Heart right ventricle (tissue), 16 donors: Measurements from ENCODE around the gene MIOX. TPM values are rescaled to one million over a fixed set of nuclear protein-coding genes. Genes with fewer than 3 reads are reported as not detected.

Experiments
- ATAC-seq, 8 donors: fragments of 200-7000 bp; cut with Tn5 transposase; one replicate each; pipeline ENCODE4 v1.9.1; 2020; ENCODE audit warnings: mild to moderate bottlenecking in 8 of 8, moderate library complexity in 8 of 8, moderate number of reproducible peaks in 1 of 8
- DNase-seq, 2 donors: peaks; one replicate each; pipeline ENCODE4 v3.0.0-alpha.2; 2020
- H3K27ac ChIP-seq, 10 donors: fragments of 200-600 bp; sonication (generic) in 2 of 10; one replicate each; pipeline versions ENCODE4 v1.5.0 to v1.8.0; 2020 to 2022; ENCODE audit warnings: mild to moderate bottlenecking in 3 of 10
- H3K27me3 ChIP-seq, 7 donors: fragments of 200-600 bp; one replicate each; pipeline ENCODE4 v1.8.0; 2021 to 2022; ENCODE audit warnings: mild to moderate bottlenecking in 2 of 7
- H3K36me3 ChIP-seq, 9 donors: fragments of 200-600 bp; sonication (generic) in 1 of 9; one replicate each; pipeline versions ENCODE4 v1.5.0 to v1.8.0; 2020 to 2022; ENCODE audit warnings: mild to moderate bottlenecking in 2 of 9
- H3K4me1 ChIP-seq, 9 donors: fragments of 200-600 bp; sonication (generic) in 1 of 9; one replicate each; pipeline versions ENCODE4 v1.5.0 to v1.8.0; 2020 to 2022; ENCODE audit warnings: mild to moderate bottlenecking in 4 of 9
- H3K4me3 ChIP-seq, 10 donors: fragments of 200-600 bp; sonication (generic) in 2 of 10; one replicate each; pipeline versions ENCODE4 v1.5.0 to v1.8.0; 2020 to 2022; ENCODE audit warnings: mild to moderate bottlenecking in 7 of 10, moderate library complexity in 2 of 10
- H3K9me3 ChIP-seq, 11 donors: fragments of 200-600 bp in 10 of 11; sonication (generic) in 2 of 11; one replicate each; pipeline versions ENCODE4 v1.5.0 to v1.8.0; 2013 to 2022; ENCODE audit warnings: mild to moderate bottlenecking in 2 of 11, control low read depth in 1 of 11, moderate library complexity in 1 of 11
- CTCF ChIP-seq, 9 donors: fragments of 200-600 bp; sonication (generic) in 2 of 9; IDR thresholded peaks; one replicate each; pipeline versions ENCODE4 v1.5.0 to v1.8.0; 2021 to 2022; ENCODE audit warnings: antibody characterized with exemption in 9 of 9, mild to moderate bottlenecking in 5 of 9, moderate library complexity in 1 of 9
- WGBS, 2 donors: extraction: QIAGEN DNeasy Blood & Tissue Kit; methylation state at CpG; one replicate each; pipeline ENCODE4 v1.1.7; 2013; ENCODE audit warnings: inconsistent platforms in 1 of 2; 5-methylcytosine and 5-hydroxymethylcytosine counted together
- intact Hi-C, 10 donors: fragments of 100-400 bp; cut with DNase I; formaldehyde crosslinking; loops; one replicate each; pipeline versions ENCODE4 v1.11.1 to v1.14.2; 2022
- polyA plus RNA-seq, 2 donors: library from polyadenylated mRNA; stranded (reverse); fragments of 200-250 nt; gene quantifications; one replicate each; pipeline ENCODE4 v1.2.3, GENCODE V29; 2013
- total RNA-seq, 10 donors: library from RNA; stranded (reverse); fragmentation: NEBNext Ultra II Directional in 3 of 10; extraction: Animal tissue kit (Norgen Biotek cat#: 25700) in 3 of 10; gene quantifications; one replicate each; pipeline versions ENCODE4 v1.2.1 to v1.2.4, GENCODE V29; 2021 to 2023
- donor health status: Arrhythmogenic right ventricular cardiomyopathy.
- donor health status: ischemic (EF 13 %, LVEDD 7.1; RV severe dilation, severe dysfunction).
- donor health status: healthy with polysubstance abuse.
- donor health status: DM: no; HTN: yes; CAD: no.
- donor health status: DM: no; HTN: no; CAD: no.
- donor health status: ischemic (EF 25% LVEDD 6.9; RV normal size, moderate dysfunction).
- donor health status: ischemic (EF 25% LVEDD 5.7; RV mildly dilated, moderate dysfunction).
- donor health status: healthy.
- donor health status: DM: yes; HTN: yes; CAD: no.
- donor health status: Ischemic cardiomyopathy.
- donor health status: ischemic (EF 35%, LVEDD 5.7; RV mildly dilated, moderate dysfunction).
- donor health status: nonischemic (EF 11% LVEDD 7.7; RV severe dilation, severe dysfunction).
- donor health status: DM: yes; HTN: yes; CAD: no.
- donor health status: PGD.
- donor health status: ischemic (EF 29% LVEDD 5.4; RV normal size, mild dysfunction).
- donor health status: nonischemic (EF 23%, LVEDD 6.1; RV moderate dilation, normal function).

The MIOX gene
- total and polyA plus RNA-seq, 12 donors = not detected

- no peak for TF ChIP-seq CTCF (IDR thresholded peaks at IDR 0.05)
- 11 to 14% methylated on average over 3 of the region's 3 CpGs for WGBS, 2 donors
- Histone ChIP-seq H3K9me3 (no peaks in the 10 kb centered on the region), H3K4me3 (peak overlapping the region in 9 of 10 donors; percentile 54 to 90 (median 77)), H3K36me3 (peaks cover 3 to 38% (median 16%) of the 10 kb centered on the region in 9 donors), H3K27me3 (no peaks in the 10 kb centered on the region), H3K4me1 (peaks cover 13 to 33% (median 27%) of the 10 kb centered on the region in 9 donors), H3K27ac (peak overlapping the region in 8 of 10 donors; percentile 81 to 96 (median 91))
- intact Hi-C loops = loop anchor here in 6 of 10 donors (1.0 to 10.0 kb wide), 3 partner anchors 16 to 264 kb away; partner anchors contain the start of genes SCO2 (in 5 of the 6) and TUBGCP6 (in 4 of the 6)
- no peak for DNase-seq
- ATAC-seq = no peak
Measured at GRCh38 chr22:50508897-50509296, 22.2 kb downstream of the MIOX start.

GRCh38 chr22:50513175-50513574, 26.5 kb downstream of the MIOX start:
- Histone ChIP-seq H3K4me3 (no peak overlapping the region), H3K4me1 (peaks cover 0 to 18% (median 12%) of the 10 kb centered on the region in 9 donors), H3K27me3 (no peaks in the 10 kb centered on the region), H3K36me3 (peaks cover 0 to 47% (median 13%) of the 10 kb centered on the region in 9 donors), H3K27ac (no peak overlapping the region), H3K9me3 (no peaks in the 10 kb centered on the region)
- no peak for TF ChIP-seq CTCF (IDR thresholded peaks at IDR 0.05)
- intact Hi-C loops = no loop called here
- 96 to 98% methylated on average over 15 of the region's 15 CpGs for WGBS, 2 donors
- ATAC-seq (no peak), DNase-seq (no peak)

GRCh38 chr22:50516068-50516467, 29.4 kb downstream of the MIOX start:
- 90 to 94% methylated on average over 8 of the region's 8 CpGs for WGBS, 2 donors
- Histone ChIP-seq H3K27me3 (no peaks in the 10 kb centered on the region), H3K9me3 (no peaks in the 10 kb centered on the region), H3K4me1 (no peaks in the 10 kb centered on the region), H3K36me3 (peaks cover 0 to 66% (median 21%) of the 10 kb centered on the region in 9 donors), H3K4me3 (no peak overlapping the region), H3K27ac (no peak overlapping the region)
- TF ChIP-seq CTCF (IDR thresholded peaks at IDR 0.05) = no peak
- no peak for ATAC-seq
- intact Hi-C loops = no loop called here
- DNase-seq = no peak

- no peak for DNase-seq
- Histone ChIP-seq H3K9me3 (no peaks in the 10 kb centered on the region), H3K36me3 (peaks cover 0 to 74% (median 24%) of the 10 kb centered on the region in 9 donors), H3K27me3 (no peaks in the 10 kb centered on the region), H3K27ac (no peak overlapping the region), H3K4me1 (no peaks in the 10 kb centered on the region), H3K4me3 (no peak overlapping the region)
- no peak for TF ChIP-seq CTCF (IDR thresholded peaks at IDR 0.05)
- WGBS, 2 donors = 78 to 85% methylated on average over 16 of the region's 16 CpGs
- ATAC-seq = no peak
- intact Hi-C loops = no loop called here
Measured at GRCh38 chr22:50516891-50517290, 30.2 kb downstream of the MIOX start.
